ENCODE measurements around the gene MYH7B.

Gene MYH7B

DNA sequence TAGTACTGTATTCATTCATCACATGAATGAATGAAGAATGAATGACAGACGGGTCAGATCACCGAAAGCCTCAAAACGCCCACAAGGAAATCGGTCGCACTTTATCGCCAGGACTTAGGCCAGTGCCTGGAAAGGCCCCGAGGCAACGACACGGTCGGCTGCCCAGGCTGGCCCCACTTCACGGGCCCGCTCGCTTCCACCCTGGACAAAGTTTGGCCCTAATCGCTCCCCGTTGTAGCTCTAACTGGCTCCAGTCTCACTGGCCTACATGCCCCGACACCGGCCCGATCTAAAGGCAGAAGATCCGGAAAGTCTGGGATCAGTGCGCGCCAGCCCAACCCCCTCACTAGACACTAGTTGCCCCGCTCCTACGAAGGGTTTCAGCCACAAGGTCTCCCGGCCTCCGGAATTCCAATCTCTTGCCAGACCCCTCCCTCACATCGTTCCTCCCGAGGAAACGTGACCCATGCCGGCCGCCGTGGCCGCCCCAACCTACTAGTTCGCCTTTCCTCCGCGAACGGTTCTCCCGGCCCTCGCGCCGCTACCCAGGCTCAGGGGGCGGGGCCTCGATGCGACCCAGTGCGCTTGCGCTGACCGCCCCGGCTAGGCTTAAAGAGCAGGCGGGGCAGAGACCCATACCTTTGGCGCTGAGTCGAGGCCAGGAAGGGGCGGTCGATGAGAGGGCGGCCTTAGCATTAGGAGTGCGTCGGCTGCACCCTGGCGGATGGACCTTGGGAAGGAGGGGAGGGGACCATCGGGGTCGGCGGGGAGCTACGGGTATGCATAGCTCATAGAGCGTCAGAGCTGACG is at the start of gene MYH7B, which contains the start of gene GSS:
Gene MYH7B (plus strand): TSS at position 638 of the 810 bp plus-strand sequence. CDS start 22,138 bp downstream, outside the sequence.
Gene GSS (minus strand): TSS at position 576 of the 810 bp plus-strand sequence. CDS start 3,954 bp downstream, outside the sequence.
- FAIRE-seq = no peak

DNA sequence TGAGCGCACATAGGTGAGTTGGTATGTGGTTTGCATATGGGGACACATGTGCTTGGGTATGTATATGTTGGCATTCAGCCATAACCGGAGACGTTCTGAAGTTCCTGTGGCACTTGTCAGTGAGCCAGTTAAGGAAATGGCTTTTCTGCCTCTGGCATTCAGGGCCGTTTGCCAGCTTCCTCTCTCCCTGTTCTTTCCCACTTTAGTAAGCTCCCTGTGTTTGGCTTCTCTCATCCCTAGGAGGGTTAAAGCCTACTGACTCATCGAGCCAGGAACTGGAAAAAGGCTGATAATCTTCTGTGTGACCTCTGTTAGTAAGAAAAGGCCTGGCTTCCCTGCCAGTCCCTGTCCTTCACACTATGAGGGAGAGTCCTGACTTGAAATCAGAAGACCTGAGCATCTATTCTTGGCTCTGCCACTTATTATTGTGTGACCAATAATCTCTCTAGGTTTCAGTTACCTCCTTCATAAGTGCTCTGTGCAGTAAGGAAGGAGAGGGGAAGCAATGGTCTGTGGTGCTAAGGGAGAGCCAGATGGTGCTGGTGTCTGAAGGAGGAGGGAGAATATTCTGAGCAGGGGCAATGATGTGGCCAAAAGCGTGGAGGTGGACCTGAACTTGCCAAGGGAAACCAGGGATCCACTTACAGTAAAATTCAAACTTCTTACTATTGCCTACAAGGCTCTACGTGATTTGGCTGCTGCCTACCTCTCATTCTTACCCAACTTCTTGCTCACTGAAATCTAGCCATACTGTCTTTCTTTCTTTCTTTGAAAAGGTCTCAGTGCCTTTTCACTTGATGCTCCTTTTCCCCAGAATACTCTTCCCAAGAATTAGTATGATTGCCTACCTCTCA is 47.8 kb upstream of the MYH7B start:
- no peak for FAIRE-seq

DNA sequence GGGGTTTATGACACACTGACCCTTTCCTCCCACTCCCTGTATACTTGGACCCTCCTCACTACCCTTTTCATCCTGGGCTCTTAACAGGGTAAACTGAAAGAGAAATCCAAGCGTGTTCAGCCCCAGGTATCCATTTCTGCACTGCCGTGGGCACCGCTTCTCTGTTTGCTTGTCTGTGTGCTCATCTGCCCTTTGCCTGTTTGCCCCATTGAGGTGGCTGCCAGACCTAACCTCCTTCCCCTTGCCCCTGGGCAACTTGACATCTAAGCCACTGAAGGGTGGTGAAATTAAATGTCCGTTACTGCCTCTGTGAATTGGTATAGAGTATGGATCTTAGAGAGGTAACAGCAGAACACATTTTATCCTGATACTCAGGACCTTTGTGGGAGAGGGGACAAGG is 40.5 kb upstream of the MYH7B start:
- no peak for FAIRE-seq

DNA sequence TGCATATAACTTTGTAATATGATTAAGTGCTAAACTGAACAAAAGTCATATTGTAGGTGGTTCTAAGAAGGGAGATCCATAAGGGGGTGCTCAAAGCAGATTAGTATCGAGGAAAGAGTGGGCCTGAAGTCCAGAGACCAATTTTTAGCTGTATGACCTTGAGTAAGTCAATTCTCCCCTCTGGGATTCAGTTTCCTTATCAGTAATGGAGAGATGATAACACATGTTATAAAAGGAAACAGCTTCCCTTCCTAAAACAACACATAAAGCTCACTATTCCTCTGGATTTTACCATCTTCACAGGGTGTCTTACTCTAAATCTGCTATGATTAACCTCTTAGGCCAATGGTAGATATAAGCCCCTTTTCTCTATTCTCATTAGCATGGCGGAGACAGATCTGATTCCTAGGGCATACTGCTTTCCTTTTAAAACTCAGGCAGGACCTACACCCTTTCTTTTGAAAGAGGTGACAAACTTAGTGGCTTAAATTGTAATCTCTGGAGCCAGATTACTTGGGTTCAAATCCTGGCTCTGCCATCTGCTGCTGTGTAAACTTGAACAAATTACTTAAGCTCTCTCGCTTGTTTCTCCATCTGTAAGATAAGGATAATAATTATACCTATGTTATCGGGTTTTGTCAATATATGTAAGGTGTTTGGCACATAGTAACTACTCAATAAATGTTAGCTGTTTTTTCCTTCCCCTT is 39.8 kb upstream of the MYH7B start:
- FAIRE-seq = no peak

DNA sequence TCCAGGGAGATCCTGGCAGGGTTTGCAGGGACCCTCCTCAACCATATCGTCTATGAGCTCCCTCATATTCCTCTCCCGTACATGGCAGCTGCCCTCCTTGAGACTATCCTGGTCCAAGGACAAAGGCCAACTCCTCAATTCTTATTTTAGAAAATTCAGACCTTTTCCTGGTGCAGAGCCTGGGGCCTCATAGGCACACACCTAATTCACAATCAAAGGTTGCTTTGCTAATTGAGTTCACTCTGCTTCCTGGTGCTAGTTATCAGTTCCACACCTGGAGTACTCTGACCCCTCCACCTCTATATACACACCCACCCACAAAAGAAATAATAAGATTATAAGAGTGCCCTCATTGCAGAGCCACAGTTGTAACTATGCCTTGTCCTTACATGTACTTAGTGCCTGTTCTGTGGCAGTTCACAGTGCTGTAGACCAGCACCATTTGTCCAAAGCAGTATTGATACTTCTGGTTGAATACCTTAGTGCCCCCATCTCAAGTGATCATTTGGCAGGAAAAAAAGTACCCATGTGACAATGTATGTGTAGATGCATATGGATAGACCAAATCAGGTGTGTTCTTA is 38.8 kb upstream of the MYH7B start:
- FAIRE-seq = no peak

DNA sequence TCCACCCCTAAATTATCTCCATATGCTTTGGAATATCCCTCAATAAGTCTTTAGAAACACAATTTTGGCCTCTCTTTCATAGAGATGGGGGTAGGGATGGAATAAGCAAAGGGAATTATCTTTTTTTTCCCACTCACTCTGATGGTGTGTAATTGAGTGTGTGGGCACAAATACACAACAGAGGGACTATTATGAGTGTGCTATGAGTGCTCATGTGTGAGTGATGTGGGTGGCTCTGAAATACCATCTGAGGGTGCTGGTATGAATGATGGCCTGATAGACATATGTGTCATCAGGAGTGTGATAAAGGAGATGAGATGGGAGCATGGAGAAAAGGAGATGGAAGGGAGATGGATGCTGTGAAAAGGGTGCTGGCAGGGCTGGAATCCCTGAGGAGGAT is 35.6 kb upstream of the MYH7B start:
- no peak for FAIRE-seq

DNA sequence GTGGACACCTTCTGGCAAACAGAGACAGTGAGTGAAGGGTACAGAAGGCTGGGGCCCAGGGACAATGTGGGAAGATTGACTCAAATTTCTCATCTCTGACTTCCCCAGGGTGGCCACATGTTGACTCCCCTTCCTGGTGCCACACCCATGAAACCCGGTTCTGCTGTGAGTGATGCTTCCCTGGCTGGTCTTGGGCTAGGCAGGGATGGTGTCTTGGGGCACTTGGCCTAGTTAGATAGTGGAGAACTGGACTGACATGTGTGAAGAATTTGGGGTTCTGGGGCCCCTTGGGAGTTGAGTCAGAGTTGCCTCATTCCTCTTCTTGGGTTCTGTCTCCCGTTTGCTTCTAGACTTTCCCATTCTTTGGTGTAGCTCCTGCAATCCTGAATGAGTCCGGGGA is 34.2 kb upstream of the MYH7B start:
- FAIRE-seq = no peak

DNA sequence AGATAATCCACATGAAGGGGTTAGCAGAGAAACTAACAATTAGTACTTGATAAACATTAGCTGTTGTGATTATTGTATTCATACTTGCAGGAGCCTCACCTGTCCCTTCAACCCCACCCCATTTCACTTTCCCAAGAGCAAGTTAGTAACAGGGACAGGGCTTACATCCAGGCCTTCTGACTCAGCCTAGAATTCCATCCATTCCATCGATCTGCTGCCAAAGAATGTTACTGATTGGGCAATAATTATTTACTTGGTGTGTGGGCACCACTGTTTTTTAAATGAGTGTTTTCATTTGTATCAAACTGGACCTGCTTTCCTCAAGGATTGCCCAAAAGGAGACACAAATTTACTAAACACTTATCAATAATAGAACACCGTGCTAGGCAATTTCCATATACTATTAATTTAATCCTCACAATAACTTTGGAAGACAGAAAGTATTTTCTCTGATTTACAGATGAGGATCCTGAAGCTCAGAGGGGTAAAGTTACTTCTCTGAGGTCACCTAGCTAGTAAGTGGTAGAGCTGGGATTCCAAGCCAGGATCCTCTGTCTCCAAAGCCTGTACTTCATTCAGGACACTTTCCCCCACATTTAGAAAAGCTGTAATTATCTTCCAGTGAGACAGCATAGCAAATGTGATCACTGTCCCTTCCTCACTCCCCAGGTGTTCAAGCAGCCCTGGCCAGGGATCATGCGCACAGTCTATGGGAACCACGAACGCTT is 32.9 kb upstream of the MYH7B start:
- FAIRE-seq = no peak

DNA sequence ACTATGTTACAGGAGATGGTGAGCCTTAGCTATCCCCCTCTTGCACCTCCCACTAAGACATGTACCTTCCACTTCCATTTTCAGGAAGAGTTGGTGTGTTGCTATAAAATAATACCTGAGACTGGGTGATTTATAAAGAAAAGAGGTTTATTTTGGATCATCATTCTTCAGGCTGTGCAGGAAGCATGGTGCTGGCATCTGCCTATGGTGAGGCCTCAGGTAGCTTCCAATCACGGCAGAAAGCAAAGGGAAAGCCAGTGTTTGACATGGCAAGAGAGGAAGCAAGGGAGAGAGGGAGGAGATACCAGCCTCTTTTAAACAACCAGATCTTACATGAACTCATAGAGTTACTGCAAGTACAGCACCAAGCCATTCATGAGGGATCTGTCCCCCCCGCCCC is 32.3 kb upstream of the MYH7B start:
- FAIRE-seq = no peak

DNA sequence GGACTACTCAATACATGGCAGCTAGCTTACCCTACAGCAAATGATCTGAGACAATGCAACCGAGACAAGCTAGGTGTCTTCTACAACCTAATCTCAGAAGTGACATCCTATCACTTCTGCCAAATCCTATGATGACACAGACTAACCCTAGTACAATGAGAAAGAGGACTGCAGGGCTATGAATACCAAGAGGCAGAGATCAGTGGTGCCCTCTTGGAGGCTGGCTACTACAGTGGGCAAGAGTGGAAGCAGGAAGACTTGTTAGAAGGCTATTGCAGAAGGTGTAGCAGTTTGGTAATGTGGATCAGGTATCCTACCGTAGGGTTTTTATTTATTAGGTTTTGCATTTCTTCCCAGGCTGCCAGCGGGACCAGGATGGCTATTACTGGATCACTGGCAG is 30.3 kb upstream of the MYH7B start:
- FAIRE-seq = no peak

DNA sequence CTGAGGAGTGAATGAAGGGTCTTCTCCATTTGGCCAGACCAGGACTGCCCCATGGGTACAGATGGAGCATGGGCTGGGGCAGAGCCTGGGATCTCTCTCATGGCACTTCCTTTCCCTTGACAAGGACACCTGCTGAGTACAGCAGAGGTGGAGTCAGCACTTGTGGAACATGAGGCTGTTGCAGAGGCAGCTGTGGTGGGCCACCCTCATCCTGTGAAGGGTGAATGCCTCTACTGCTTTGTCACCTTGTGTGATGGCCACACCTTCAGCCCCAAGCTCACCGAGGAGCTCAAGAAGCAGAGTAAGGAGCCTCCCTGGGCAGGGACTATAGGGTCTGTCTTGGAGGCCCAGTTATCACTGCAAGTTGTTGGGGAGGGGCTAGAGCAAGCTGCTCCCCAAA is 29.7 kb upstream of the MYH7B start:
- FAIRE-seq = no peak

DNA sequence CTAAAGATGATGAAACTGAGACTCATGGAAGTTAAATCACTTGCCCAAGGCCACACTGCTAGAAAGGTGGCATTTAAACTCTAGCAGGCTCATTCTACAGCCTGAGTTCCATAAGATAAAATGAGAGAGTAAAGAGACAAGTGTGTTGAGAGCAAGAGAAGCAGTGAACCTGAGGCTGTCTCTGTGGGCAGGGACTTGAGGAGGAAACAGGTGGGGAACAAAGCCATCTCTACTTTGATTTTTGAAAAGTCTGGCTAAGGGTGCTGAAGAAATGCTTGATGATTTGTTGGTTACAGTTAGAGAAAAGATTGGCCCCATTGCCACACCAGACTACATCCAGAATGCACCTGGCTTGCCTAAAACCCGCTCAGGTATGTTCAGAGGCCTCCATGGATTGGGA is 29.1 kb upstream of the MYH7B start:
- no peak for FAIRE-seq

DNA sequence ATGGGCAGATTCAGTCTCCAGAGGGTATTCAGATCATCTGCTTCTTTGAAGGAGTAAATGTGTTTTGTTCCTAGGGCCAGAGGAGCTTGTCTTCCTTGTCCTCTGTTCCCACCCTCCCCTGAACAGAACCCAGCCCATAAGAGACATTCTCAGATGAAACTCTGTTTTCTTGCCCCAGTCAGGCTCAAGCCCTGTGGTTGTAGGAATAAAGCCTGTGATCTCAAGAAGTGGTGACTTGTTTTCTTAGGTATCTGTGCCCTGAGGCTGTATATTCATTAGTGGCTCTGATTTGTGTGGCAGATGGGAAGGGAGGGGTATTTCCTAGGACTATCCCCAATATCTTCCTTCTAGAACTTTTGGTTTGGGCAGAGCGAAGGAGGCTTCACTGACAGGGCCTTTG is 27.9 kb upstream of the MYH7B start:
- no peak for FAIRE-seq

DNA sequence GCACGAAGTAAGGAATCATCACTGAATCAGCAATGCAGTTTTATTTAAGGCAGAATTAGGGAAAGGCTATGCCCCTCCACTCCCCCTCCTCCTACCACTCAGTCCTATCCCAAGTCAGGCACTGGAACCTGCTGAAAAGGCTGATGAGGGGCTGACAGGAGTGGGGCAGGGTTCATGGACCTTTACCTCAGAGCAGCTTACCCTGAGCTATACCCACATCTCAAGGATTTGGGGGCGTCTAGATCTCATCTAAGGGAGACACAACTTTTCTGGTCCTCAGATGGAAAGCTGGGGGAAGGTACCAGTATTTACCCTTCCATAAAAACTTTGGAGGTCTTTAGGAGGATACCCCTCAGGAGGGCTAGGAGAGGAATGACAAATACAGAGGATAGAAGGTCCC is 27.3 kb upstream of the MYH7B start:
- no peak for FAIRE-seq

DNA sequence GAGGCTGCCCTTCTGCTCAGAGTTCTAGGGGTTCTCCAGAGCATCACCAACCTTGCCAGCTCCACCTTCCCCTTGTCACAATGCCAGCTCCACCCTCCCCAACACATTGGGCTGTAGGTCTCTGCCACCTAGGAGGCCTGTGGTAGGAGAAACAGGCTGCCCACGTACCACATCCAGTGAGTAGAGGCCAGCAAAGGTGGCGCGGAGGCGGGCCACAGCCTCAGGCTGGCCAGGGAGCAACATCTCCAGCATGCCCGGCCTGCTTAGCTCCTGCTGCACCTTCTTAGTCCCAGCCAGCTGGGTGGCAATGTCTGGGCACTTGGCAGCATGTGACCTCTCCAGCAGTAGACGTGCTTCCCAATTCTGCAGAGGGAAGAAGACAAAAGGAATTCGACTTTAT is 23.9 kb upstream of the MYH7B start:
- FAIRE-seq = no peak

DNA sequence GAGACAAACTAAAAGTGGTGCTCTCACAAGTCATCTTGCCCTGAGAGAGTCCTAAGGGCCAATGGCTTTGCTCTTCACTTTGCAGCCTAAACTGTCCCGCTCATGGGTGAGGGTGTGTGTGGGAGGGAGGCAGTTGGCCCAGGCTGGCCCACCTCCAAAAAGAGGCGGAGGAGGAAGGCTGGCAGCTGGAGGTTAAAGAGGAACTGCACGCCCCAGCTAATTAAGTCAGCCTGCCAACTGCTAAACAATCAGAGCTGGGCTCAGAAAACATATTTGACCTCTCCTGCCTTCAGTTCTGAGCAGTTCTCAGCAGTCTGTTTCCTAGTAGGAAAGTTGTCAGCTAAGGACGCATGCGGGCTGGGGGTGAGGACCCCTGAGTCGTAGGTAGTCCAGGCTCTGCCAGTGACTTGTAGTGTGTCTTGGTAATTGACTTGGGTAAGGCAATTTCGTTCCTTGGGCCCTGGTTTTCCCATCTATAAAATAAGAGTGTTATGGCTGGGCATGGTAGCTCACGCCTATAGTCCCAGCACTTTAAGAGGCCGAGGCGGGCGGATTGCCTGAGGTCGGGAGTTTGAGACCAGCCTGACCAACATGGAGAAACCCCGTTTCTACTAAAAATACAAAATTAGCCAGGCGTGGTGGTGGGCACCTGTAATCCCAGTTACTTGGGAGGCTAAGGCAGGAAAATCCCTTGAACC is 17.1 kb upstream of the MYH7B start:
- no peak for FAIRE-seq

DNA sequence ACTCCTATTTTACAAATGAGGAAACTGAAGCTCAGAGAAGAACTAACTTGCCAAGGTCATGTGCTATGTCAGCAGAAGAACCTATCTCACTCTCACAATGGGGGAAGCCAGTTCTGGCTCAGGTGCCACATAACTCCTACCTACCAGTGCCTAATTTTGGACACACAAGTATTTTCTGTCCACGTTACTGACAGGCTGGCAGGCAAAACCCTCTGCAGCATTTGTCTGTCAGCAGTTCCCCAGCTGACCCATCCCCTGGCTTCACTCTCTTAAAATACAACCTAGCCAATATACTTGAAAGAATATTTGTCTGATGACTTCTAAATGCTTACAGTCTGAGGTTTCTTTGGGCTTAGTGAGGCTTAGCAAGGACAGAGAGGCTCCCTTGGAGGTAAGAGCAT is 15.6 kb upstream of the MYH7B start:
- no peak for FAIRE-seq

DNA sequence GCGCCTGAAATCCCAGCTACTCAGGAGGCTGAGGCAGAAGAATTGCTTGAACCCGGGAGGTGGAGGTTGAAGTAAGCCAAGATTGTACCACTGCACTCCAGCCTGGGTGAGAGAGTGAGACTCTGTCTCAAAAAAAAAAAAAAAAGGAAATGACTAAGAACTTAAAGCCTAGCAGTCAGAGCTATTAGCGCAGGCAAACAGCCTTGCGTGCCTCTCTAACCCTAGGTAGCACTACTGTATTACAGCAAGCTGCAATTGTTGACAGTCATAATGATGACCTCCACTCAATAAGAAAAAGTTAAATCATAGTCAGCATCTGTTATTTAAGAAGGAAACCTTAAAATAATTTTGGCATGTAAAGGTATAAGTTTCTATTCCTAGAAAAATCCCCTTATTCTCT is 14.4 kb upstream of the MYH7B start:
- FAIRE-seq = no peak

DNA sequence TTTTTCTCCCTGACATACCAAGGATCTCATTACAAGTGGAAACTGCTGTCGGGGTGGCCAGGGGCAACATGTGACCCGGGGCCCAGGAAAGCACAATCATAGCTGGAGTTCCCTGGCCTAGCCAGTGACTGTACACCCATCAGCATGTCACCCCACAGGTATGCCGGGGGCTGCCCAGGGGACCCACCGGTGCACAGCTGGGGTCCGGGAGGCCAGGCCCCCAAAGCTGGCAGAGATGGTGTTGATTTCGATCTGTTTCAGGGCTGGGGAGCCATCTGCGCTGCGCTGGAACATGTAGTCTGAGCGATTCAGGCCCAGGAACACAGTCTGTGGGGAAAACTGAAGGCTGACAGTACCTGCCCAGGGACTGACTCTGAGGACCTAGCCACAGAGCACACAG is 13.4 kb upstream of the MYH7B start:
- no peak for FAIRE-seq

DNA sequence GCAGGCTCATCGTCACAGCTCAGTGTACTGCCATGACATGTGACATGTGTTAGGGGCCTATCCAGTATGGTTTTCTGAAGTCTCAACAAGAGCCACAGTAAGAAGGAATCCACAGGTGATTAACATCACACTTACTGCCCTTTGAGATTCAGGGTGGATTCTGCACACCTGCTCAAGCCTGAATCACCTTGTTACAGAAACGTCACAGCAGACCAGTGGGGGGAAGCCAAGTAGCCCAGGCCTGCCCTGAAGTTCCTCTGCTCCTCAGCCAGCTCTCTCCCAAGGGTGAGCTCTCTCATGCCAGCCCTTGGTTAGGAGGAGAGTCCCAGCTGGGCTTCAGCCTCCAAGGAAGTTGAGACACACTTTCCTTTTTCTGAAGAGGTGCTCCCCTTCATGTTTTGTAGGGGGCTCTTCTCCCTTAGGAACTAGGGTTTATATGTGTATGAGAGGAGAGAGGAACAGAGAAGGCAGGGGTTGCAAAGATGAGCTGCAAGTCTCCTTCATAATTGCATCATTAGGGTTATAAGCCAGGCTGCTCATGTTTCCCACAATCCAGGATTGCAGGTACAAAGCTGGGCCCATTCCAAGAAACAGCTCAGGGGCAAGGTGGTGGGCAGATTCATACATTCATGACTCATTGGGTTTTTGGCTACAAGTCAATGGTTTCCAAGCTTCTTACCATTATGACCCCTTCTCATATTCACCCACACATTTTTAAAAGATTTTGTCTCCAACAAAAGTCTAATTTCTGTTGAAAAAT is 11.7 kb upstream of the MYH7B start:
- no peak for FAIRE-seq
